Measurements from ENCODE around the gene METTL22.

The METTL22 gene

GRCh38 chr16:8620535-8620934 is 963 bp upstream of the METTL22 start:
- Histone ChIP-seq H3K9me3 (ENCODE audit: insufficient read depth, low read depth, low read length) (no peaks in the 10 kb centered on the region), H3K4me2 (ENCODE audit: low read depth, low read length, poor library complexity, severe bottlenecking) (no peak overlapping the region), H4K20me1 (ENCODE audit: insufficient read depth, low read length, poor library complexity, severe bottlenecking) (peaks cover 12% of the 10 kb centered on the region), H3K9me2 (replicated peaks; ENCODE audit: low read depth, low read length) (no peaks in the 10 kb centered on the region), H2AFZ (ENCODE audit: low read length) (no peak overlapping the region), H3K79me2 (ENCODE audit: insufficient read depth, low read length) (peaks cover 27% of the 10 kb centered on the region), H3K4me1 (ENCODE audit: insufficient read depth, low read length, poor library complexity, severe bottlenecking) (peaks cover 7% of the 10 kb centered on the region), H3K4me3 (ENCODE audit: low read length, poor library complexity, severe bottlenecking) (no peak overlapping the region), H3K36me3 (ENCODE audit: insufficient read depth, low read length) (no peaks in the 10 kb centered on the region; the same call in 1 of the 2 replicates), H3K9ac (ENCODE audit: low read depth, low read length, poor library complexity, severe bottlenecking) (no peak overlapping the region), H3F3A (ENCODE audit: low read depth) (no peaks in the 10 kb centered on the region), H3K27me3 (ENCODE audit: insufficient read depth, low read length, poor library complexity, severe bottlenecking) (no peaks in the 10 kb centered on the region)
- no peak for TF ChIP-seq EZH2phosphoT487 (IDR thresholded peaks at IDR 0.05; ENCODE audit: borderline replicate concordance)
- TF ChIP-seq CTCF (conservative IDR thresholded peaks at IDR 0.05; ENCODE audit: low read length): no peak

- H3K4me3 ChIP-seq (ENCODE audit: low read length, poor library complexity, severe bottlenecking): peak overlapping the region; percentile 80
- H3F3A ChIP-seq (ENCODE audit: low read depth): no peaks in the 10 kb centered on the region
- TF ChIP-seq EZH2phosphoT487 (IDR thresholded peaks at IDR 0.05; ENCODE audit: borderline replicate concordance): no peak
- TF ChIP-seq CTCF (conservative IDR thresholded peaks at IDR 0.05; ENCODE audit: low read length): no peak
- H3K9me3 ChIP-seq (ENCODE audit: insufficient read depth, low read depth, low read length): no peaks in the 10 kb centered on the region
- H3K27me3 ChIP-seq (ENCODE audit: insufficient read depth, low read length, poor library complexity, severe bottlenecking): no peaks in the 10 kb centered on the region
- H3K4me2 ChIP-seq (ENCODE audit: low read depth, low read length, poor library complexity, severe bottlenecking): peak overlapping the region; percentile 37
- no peaks in the 10 kb centered on the region for H3K9me2 ChIP-seq (replicated peaks; ENCODE audit: low read depth, low read length)
- peaks cover 12% of the 10 kb centered on the region for H4K20me1 ChIP-seq (ENCODE audit: insufficient read depth, low read length, poor library complexity, severe bottlenecking)
- H3K9ac ChIP-seq (ENCODE audit: low read depth, low read length, poor library complexity, severe bottlenecking): peak overlapping the region; percentile 95
- peaks cover 7% of the 10 kb centered on the region for H3K4me1 ChIP-seq (ENCODE audit: insufficient read depth, low read length, poor library complexity, severe bottlenecking)
- peaks cover 6% of the 10 kb centered on the region; the same call in 1 of the 2 replicates for H3K36me3 ChIP-seq (ENCODE audit: insufficient read depth, low read length)
- peaks cover 27% of the 10 kb centered on the region for H3K79me2 ChIP-seq (ENCODE audit: insufficient read depth, low read length)
- H2AFZ ChIP-seq (ENCODE audit: low read length): peak overlapping the region; percentile 84
Observed at GRCh38 chr16:8621222-8621571, 301 bp upstream of the METTL22 start.

- H3K9me2 ChIP-seq (replicated peaks; ENCODE audit: low read depth, low read length): no peaks in the 10 kb centered on the region
- H3F3A ChIP-seq (ENCODE audit: low read depth): no peaks in the 10 kb centered on the region
- peak overlapping the region; percentile 95 for H3K9ac ChIP-seq (ENCODE audit: low read depth, low read length, poor library complexity, severe bottlenecking)
- peak overlapping the region; percentile 76 for H3K4me2 ChIP-seq (ENCODE audit: low read depth, low read length, poor library complexity, severe bottlenecking)
- peaks cover 12% of the 10 kb centered on the region for H4K20me1 ChIP-seq (ENCODE audit: insufficient read depth, low read length, poor library complexity, severe bottlenecking)
- TF ChIP-seq CTCF (conservative IDR thresholded peaks at IDR 0.05; ENCODE audit: low read length) (no peak), EZH2phosphoT487 (IDR thresholded peaks at IDR 0.05; ENCODE audit: borderline replicate concordance) (no peak)
- H3K27me3 ChIP-seq (ENCODE audit: insufficient read depth, low read length, poor library complexity, severe bottlenecking): no peaks in the 10 kb centered on the region
- no peaks in the 10 kb centered on the region for H3K9me3 ChIP-seq (ENCODE audit: insufficient read depth, low read depth, low read length)
- H3K36me3 ChIP-seq (ENCODE audit: insufficient read depth, low read length): peaks cover 6% of the 10 kb centered on the region; the same call in 1 of the 2 replicates
- peaks cover 7% of the 10 kb centered on the region for H3K4me1 ChIP-seq (ENCODE audit: insufficient read depth, low read length, poor library complexity, severe bottlenecking)
- peak overlapping the region; percentile 80 for H3K4me3 ChIP-seq (ENCODE audit: low read length, poor library complexity, severe bottlenecking)
- H3K79me2 ChIP-seq (ENCODE audit: insufficient read depth, low read length): peaks cover 27% of the 10 kb centered on the region
- peak overlapping the region; percentile 73; the same call in 1 of the 2 replicates for H2AFZ ChIP-seq (ENCODE audit: low read length)
Observed at GRCh38 chr16:8622315-8622656, 788 bp downstream of the METTL22 start.

Measured in Loucy (cell line).